ENCODE measurements around the gene SORL1-AS1.

SORL1-AS1 gene

GRCh38 chr11:121394785-121395184, 58.0 kb downstream of the SORL1-AS1 start:
- DNase-seq: no peak

GRCh38 chr11:121393855-121394254, 58.9 kb downstream of the SORL1-AS1 start:
- no peak for DNase-seq

GRCh38 chr11:121391914-121392313, 60.9 kb downstream of the SORL1-AS1 start:
- no peak for DNase-seq

- DNase-seq: peak in 38 of 56 donors; percentile 2 to 74 (median 32)
Observed at GRCh38 chr11:121389651-121390050, 63.1 kb downstream of the SORL1-AS1 start.
